Endothelial cell (in vitro differentiated cells): ENCODE results near the gene PRMT3. TPM values are rescaled to one million over a fixed set of nuclear protein-coding genes. Genes with fewer than 3 reads are reported as not detected.
A peak's percentile ranks its signal among the peaks of the same experiment; 100 is the strongest.

Experiments
- DNase-seq: peaks from one replicate; pipeline ENCODE4 v3.0.0; 2021; ENCODE audit warnings: low spot score
- H3K27ac Mint-ChIP-seq: one replicate; pipeline ENCODE4 v1.8.0; 2021; ENCODE audit warnings: mixed read lengths, inconsistent platforms; ENCODE audit not compliant: unreplicated experiment
- H3K27me3 Mint-ChIP-seq: one replicate; pipeline ENCODE4 v1.8.0; 2021; ENCODE audit warnings: mild to moderate bottlenecking, moderate library complexity, mixed read lengths, inconsistent platforms; ENCODE audit not compliant: unreplicated experiment
- H3K36me3 Mint-ChIP-seq: one replicate; pipeline ENCODE4 v1.8.0; 2021; ENCODE audit warnings: mild to moderate bottlenecking, low read depth, mixed read lengths, inconsistent platforms; ENCODE audit not compliant: unreplicated experiment
- H3K4me1 Mint-ChIP-seq: one replicate; pipeline ENCODE4 v1.8.0; 2021; ENCODE audit warnings: mild to moderate bottlenecking, mixed read lengths, inconsistent platforms; ENCODE audit not compliant: unreplicated experiment
- H3K4me3 Mint-ChIP-seq: one replicate; pipeline ENCODE4 v1.8.0; 2021; ENCODE audit warnings: mild to moderate bottlenecking, mixed read lengths, inconsistent platforms; ENCODE audit not compliant: unreplicated experiment
- H3K9me3 Mint-ChIP-seq: one replicate; pipeline ENCODE4 v1.8.0; 2021; ENCODE audit warnings: mixed read lengths, inconsistent platforms; ENCODE audit not compliant: unreplicated experiment
- long read RNA-seq: library from polyadenylated mRNA; unstranded; transcript quantifications from one replicate; pipeline ENCODE4 v2.0.0, GENCODE V29; 2020; ENCODE audit not compliant: unreplicated experiment
- total RNA-seq: library from RNA; stranded (reverse); fragmentation: NEBNext Ultra II Directional; extraction: Animal tissue kit (Norgen Biotek cat#: 25700); gene quantifications from one replicate; pipeline ENCODE4 v1.2.1, GENCODE V29; 2021; ENCODE audit not compliant: unreplicated experiment
- TF ChIP-seq, protein P1 (sequence below): fragments of 200-600 bp; sonication (generic); IDR thresholded peaks from one replicate; pipeline ENCODE4 v1.5.0; 2021; ENCODE audit warnings: antibody characterized with exemption; ENCODE audit not compliant: unreplicated experiment

The PRMT3 gene
- total RNA-seq = 5.4 TPM
- long read RNA-seq, partial matches to known transcripts = 0 of 5 reads
- long read RNA-seq, other reads (novel, unspliced or antisense) = 1 of 5 reads

DNA sequence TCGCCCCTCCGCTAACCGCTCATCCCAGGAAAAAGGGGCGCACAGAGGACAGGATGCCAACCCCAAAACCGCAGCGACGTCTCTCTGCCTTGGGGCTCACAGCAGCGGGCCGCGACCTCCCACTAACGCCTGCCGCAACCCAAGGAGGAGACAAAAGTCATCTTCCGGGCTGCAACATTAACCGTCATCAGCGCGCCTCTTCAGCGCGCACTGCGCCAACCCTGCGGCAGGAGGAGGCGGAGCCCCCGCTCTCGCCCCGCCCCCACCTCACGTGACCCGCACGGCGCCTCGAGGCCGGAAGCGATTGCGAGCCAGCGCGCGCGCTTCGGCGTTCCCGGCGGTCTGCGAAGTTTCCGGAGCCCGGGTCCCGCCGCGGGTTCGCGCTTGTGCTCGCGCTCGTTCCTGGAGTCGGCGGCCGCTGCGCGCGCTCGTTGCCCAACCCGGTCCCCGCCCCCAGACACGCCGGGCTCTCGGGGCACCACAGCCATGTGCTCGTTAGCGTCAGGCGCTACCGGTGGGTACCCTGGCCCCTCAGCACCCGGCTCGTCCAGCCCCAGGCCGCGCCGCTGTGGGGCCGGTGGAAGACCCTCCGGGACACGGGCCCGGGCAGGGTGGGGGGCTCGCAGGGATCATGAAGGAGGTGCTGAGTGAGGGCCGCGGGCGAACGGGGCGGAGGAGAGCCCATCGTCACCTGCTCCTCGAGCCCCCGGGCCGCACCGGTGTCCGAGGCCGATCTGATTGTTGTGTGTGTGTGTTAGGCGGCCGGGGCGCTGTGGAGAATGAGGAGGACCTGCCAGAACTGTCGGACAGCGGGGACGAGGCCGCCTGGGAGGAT is at the start of gene PRMT3:
TSS of gene PRMT3 (plus strand) at position 456 of the 835 bp plus-strand sequence. CDS start at position 487, 31 bp downstream.
- TF ChIP-seq, protein P1, sequence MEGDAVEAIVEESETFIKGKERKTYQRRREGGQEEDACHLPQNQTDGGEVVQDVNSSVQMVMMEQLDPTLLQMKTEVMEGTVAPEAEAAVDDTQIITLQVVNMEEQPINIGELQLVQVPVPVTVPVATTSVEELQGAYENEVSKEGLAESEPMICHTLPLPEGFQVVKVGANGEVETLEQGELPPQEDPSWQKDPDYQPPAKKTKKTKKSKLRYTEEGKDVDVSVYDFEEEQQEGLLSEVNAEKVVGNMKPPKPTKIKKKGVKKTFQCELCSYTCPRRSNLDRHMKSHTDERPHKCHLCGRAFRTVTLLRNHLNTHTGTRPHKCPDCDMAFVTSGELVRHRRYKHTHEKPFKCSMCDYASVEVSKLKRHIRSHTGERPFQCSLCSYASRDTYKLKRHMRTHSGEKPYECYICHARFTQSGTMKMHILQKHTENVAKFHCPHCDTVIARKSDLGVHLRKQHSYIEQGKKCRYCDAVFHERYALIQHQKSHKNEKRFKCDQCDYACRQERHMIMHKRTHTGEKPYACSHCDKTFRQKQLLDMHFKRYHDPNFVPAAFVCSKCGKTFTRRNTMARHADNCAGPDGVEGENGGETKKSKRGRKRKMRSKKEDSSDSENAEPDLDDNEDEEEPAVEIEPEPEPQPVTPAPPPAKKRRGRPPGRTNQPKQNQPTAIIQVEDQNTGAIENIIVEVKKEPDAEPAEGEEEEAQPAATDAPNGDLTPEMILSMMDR = peak; percentile 92

DNA sequence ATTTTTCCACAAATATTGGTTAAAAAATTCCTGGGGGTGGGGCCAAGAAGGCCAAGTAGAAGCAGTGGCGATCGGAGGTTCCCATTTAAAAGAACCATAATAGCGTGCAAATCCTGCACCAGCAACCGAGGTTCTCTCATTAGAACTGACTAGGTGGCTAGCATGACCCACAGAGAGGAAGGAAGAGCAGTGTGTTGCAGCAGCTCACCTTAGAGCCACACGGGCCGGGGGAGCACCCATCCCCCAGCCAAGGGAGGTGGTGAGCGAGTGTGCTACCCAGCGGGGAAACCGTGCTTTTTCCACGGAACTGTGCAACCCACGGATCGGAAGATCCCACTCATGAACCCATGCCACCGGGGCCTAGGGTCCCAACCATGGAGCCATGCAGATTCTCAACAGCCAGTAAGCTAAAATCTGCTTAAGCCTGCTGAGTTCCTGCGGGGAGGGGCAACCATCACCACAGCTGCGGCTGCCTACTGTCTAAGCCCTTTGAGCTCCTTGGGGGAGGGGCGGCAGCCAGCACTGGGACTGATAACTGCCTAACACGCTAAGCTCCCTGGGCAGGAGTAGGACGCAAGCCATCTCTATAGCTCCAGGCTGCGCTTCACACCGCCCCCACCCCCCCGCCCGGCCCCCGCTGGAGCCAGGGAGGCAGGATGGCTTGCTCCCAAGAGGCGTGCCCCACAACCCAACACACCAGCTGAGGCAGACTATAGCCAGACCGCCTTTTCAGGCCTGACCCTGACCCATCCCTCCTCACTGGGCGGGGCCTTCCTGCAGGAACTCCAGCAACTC is 45.0 kb upstream of the PRMT3 start:
- Mint-ChIP-seq H3K4me3 (no peak overlapping the region), H3K27ac (no peak overlapping the region), H3K27me3 (no peaks in the 10 kb centered on the region), H3K4me1 (peaks cover 4% of the 10 kb centered on the region), H3K36me3 (no peaks in the 10 kb centered on the region), H3K9me3 (no peaks in the 10 kb centered on the region)
- TF ChIP-seq, protein P1 = no peak
- no peak for DNase-seq

More for the DNA sequence above, at the start of gene PRMT3:
- no peaks in the 10 kb centered on the region for H3K9me3 Mint-ChIP-seq
- H3K27me3 Mint-ChIP-seq = peaks cover 6% of the 10 kb centered on the region
- peak within 1 kb of the TSS; percentile 94 for H3K27ac Mint-ChIP-seq
- DNase-seq = peak; percentile 98
- no peaks in the 10 kb centered on the region for H3K36me3 Mint-ChIP-seq
- H3K4me3 Mint-ChIP-seq = peak within 1 kb of the TSS; percentile 97
- peaks cover 5% of the 10 kb centered on the region for H3K4me1 Mint-ChIP-seq

DNA sequence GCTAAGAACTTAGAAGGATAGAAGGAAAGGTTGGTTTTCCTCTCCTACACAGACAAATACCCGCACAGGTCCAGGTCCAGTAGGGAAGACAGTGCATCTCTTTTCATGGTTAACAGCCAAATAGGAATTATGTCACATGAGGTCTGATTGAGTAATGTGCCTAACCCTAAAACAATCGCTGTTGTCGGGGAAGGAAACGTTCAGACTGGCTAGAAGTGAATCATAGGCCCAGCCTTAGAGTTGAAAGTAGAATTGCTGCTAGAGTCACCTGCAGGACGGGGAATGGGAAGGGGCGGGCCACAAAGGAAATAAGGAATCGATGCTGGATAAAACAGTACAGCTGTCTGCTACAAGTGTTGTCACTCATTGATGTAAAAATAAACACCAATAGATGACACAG is 36.4 kb upstream of the PRMT3 start:
- TF ChIP-seq, protein P1 = no peak
- no peaks in the 10 kb centered on the region for H3K9me3 Mint-ChIP-seq
- no peak overlapping the region for H3K27ac Mint-ChIP-seq
- H3K4me3 Mint-ChIP-seq = no peak overlapping the region
- no peak for DNase-seq
- peaks cover 2% of the 10 kb centered on the region for H3K27me3 Mint-ChIP-seq
- peaks cover 14% of the 10 kb centered on the region for H3K4me1 Mint-ChIP-seq
- no peaks in the 10 kb centered on the region for H3K36me3 Mint-ChIP-seq

DNA sequence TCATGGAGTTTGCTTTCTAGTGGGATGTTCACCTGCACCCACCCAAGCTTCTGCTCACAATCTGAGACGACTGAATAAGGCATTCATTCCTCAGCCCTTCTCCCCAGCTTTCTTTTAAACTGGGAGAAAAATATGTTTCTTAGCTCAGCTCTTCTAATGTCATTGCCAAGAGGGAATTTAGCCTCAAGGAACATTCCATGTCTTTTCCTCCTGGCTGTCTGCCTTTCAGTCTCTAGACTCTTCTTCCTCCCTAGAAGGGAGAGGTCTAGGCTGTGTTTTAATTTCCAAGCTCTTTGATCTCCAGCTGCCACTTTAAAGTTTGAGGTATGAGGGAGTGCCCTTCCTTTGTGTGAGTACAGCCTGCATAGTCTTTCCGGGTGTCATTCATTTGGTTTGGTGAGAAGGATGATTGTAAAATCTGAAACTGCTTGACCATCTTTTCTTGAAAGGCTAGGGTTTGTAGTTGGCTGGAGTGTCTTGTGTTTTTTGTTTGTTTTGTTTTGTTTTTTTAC is 35.7 kb upstream of the PRMT3 start:
- Mint-ChIP-seq H3K4me1 (peaks cover 15% of the 10 kb centered on the region), H3K27me3 (peaks cover 2% of the 10 kb centered on the region), H3K36me3 (no peaks in the 10 kb centered on the region), H3K4me3 (no peak overlapping the region), H3K9me3 (no peaks in the 10 kb centered on the region), H3K27ac (no peak overlapping the region)
- no peak for DNase-seq
- TF ChIP-seq, protein P1 = no peak
